ENCODE measurements around the gene KRT1.

- TF ChIP-seq CTCF (IDR thresholded peaks at IDR 0.05), result no peak
- TF ChIP-seq EP300 (IDR thresholded peaks at IDR 0.05), result no peak
- no peak for TF ChIP-seq POLR2A (IDR thresholded peaks at IDR 0.05)
- TF ChIP-seq POLR2AphosphoS5 (IDR thresholded peaks at IDR 0.05), result no peak
Measured at GRCh38 chr12:52666471-52666870, 13.7 kb downstream of the KRT1 start.

Data from suprapubic skin (tissue), 4 donors.